Right lobe of liver (tissue), 6 donors: ENCODE results near the gene NTNG2. TPM values are rescaled to one million over a fixed set of nuclear protein-coding genes. Genes with fewer than 3 reads are reported as not detected.

Experiments
- ATAC-seq, 4 donors: fragments of 200-7000 bp; cut with Tn5 transposase; one replicate each; pipeline ENCODE4 v1.9.1; 2020; ENCODE audit warnings: mild to moderate bottlenecking in 4 of 4, moderate library complexity in 4 of 4
- DNase-seq, 3 donors: peaks; one replicate each; pipeline ENCODE4 v3.0.0-alpha.2; 2020
- H3K27ac ChIP-seq, 3 donors: fragments of 200-600 bp; one replicate each; pipeline ENCODE4 v1.8.0; 2022
- H3K27me3 ChIP-seq, 2 donors: fragments of 200-600 bp; one replicate each; pipeline ENCODE4 v1.8.0; 2022
- H3K36me3 ChIP-seq, 4 donors: fragments of 200-600 bp; sonication (generic) in 1 of 4; one replicate each; pipeline versions ENCODE4 v1.5.1 to v1.8.0; 2017 to 2022; ENCODE audit warnings: control low read depth in 1 of 4
- H3K4me1 ChIP-seq, 4 donors: fragments of 200-600 bp; sonication (generic) in 1 of 4; one replicate each; pipeline versions ENCODE4 v1.5.1 to v1.8.0; 2017 to 2022; ENCODE audit warnings: control low read depth in 1 of 4
- H3K4me3 ChIP-seq, 3 donors: fragments of 200-600 bp; one replicate each; pipeline ENCODE4 v1.8.0; 2022
- H3K9me3 ChIP-seq, 4 donors: fragments of 200-600 bp; sonication (generic) in 1 of 4; one replicate each; pipeline versions ENCODE4 v1.5.1 to v1.8.0; 2017 to 2022; ENCODE audit warnings: control low read depth in 1 of 4
- POLR2A ChIP-seq: fragments of 450-650 bp; IDR thresholded peaks from one replicate; pipeline ENCODE4 v1.6.1; 2017; ENCODE audit warnings: antibody characterized with exemption, mild to moderate bottlenecking
- WGBS: methylation state at CpG from one replicate; pipeline ENCODE4 v1.1.6; 2018; ENCODE audit warnings: low coverage, low lambda C conversion rate; ENCODE audit not compliant: insufficient coverage; ENCODE audit errors: missing lambda C conversion rate; 5-methylcytosine and 5-hydroxymethylcytosine counted together
- intact Hi-C, 2 donors: fragments of 100-400 bp; cut with DNase I; formaldehyde crosslinking; loops; one replicate each; pipeline versions ENCODE4 v1.11.2 to v1.14.1; 2022
- long read RNA-seq: library from polyadenylated mRNA; unstranded; transcript quantifications from one replicate; pipeline ENCODE4 v2.0.0, GENCODE V29; 2019
- total RNA-seq, 6 experiments: library from RNA; depleted of rRNA in 2 of 6; stranded (reverse); fragments of >200 nt in 2 of 6; fragmentation: NEBNext Ultra II Directional in 3 of 6; extraction: Animal tissue kit (Norgen Biotek cat#: 25700) in 3 of 6; gene quantifications; one replicate each; pipeline versions ENCODE4 v1.1.0 to v1.2.4, GENCODE V29; 2016 to 2023
- TF ChIP-seq, protein P1 (sequence below), 4 donors: fragments of 200-600 bp in 3 of 4; fragments of 450-650 bp in 1 of 4; IDR thresholded peaks; one replicate each; pipeline versions ENCODE4 v1.5.1 to v1.8.0; 2016 to 2022; ENCODE audit warnings: antibody characterized with exemption in 4 of 4, mild to moderate bottlenecking in 2 of 4
- donor health status: DM: no; HTN: yes; CAD: no.
- donor health status: DM: no; HTN: no; CAD: no.
- donor health status: DM: no; HTN: no; CAD: no.
- donor health status: DM: no; HTN: yes; CAD: no.
- donor health status: DM: no; HTN: yes; CAD: no.

The NTNG2 gene, protein sequence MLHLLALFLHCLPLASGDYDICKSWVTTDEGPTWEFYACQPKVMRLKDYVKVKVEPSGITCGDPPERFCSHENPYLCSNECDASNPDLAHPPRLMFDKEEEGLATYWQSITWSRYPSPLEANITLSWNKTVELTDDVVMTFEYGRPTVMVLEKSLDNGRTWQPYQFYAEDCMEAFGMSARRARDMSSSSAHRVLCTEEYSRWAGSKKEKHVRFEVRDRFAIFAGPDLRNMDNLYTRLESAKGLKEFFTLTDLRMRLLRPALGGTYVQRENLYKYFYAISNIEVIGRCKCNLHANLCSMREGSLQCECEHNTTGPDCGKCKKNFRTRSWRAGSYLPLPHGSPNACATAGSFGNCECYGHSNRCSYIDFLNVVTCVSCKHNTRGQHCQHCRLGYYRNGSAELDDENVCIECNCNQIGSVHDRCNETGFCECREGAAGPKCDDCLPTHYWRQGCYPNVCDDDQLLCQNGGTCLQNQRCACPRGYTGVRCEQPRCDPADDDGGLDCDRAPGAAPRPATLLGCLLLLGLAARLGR
- 1 to 10 TPM in 1 of 6 experiments, under 1 TPM in 5; 0.12 to 1.6 (median 0.24) TPM for total RNA-seq
- long read RNA-seq, result 0 reads

- TF ChIP-seq, protein P1, sequence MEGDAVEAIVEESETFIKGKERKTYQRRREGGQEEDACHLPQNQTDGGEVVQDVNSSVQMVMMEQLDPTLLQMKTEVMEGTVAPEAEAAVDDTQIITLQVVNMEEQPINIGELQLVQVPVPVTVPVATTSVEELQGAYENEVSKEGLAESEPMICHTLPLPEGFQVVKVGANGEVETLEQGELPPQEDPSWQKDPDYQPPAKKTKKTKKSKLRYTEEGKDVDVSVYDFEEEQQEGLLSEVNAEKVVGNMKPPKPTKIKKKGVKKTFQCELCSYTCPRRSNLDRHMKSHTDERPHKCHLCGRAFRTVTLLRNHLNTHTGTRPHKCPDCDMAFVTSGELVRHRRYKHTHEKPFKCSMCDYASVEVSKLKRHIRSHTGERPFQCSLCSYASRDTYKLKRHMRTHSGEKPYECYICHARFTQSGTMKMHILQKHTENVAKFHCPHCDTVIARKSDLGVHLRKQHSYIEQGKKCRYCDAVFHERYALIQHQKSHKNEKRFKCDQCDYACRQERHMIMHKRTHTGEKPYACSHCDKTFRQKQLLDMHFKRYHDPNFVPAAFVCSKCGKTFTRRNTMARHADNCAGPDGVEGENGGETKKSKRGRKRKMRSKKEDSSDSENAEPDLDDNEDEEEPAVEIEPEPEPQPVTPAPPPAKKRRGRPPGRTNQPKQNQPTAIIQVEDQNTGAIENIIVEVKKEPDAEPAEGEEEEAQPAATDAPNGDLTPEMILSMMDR (IDR thresholded peaks at IDR 0.05), result no peak
- no peak for TF ChIP-seq POLR2A
- peaks cover 3 to 25% (median 13%) of the 10 kb centered on the region in 4 donors for H3K4me1 ChIP-seq
- intact Hi-C loops, result no loop called here
- H3K9me3 ChIP-seq, result no peaks in the 10 kb centered on the region
- no peak for ATAC-seq
- WGBS, result 0% methylated on average over 2 of the region's 67 CpGs
- H3K27me3 ChIP-seq, result peaks cover 0 to 13% of the 10 kb centered on the region in 2 donors
- no peak for DNase-seq
- no peaks in the 10 kb centered on the region for H3K36me3 ChIP-seq
- peak within 1 kb of the TSS; percentile 45 to 54 (median 50) for H3K4me3 ChIP-seq
- no peak within 1 kb of the TSS for H3K27ac ChIP-seq
Observed at GRCh38 chr9:132161743-132162184, at the start of gene NTNG2. NTNG2 (plus strand) TSS chr9:132162058; CDS start chr9:132166832, 4,774 bp downstream.

- Histone ChIP-seq H3K4me1 (no peaks in the 10 kb centered on the region), H3K4me3 (no peak overlapping the region), H3K27ac (no peak overlapping the region), H3K27me3 (no peaks in the 10 kb centered on the region), H3K9me3 (no peaks in the 10 kb centered on the region), H3K36me3 (no peaks in the 10 kb centered on the region)
- intact Hi-C loops, result no loop called here
- DNase-seq (peak; percentile 55 to 70 (median 57)), ATAC-seq (peak; percentile 63 to 88 (median 84))
- no peak for TF ChIP-seq POLR2A
- TF ChIP-seq, protein P1 (IDR thresholded peaks at IDR 0.05), result no peak
- 8% methylated on average over 12 of the region's 18 CpGs for WGBS
Observed at GRCh38 chr9:132114102-132114707, 47.7 kb upstream of the NTNG2 start.

DNA sequence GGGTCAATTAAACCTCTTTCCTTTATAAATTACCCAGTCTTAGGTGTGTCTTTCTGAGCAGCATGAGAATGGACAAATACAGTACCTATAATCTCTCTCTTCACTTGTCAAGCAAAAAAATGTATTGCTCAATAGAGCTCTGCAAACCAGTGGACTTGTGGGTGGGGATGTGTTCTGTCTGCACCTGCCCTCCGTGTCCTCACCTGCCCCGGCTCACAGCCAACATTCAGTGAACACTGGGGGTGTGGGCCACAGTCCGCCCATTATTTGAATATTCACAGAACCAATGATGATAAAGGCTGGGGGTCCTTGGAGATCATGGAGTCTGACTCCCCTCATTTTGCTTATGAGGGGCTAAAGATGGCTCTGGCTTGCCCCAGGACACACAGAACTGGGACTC lies 45.3 kb upstream of the NTNG2 start:
- Histone ChIP-seq H3K4me3 (no peak overlapping the region), H3K9me3 (no peaks in the 10 kb centered on the region), H3K36me3 (no peaks in the 10 kb centered on the region), H3K27me3 (no peaks in the 10 kb centered on the region), H3K4me1 (no peaks in the 10 kb centered on the region), H3K27ac (no peak overlapping the region)
- DNase-seq, result no peak
- intact Hi-C loops, result no loop called here
- no peak for ATAC-seq
- TF ChIP-seq, protein P1 (IDR thresholded peaks at IDR 0.05), result no peak
- no peak for TF ChIP-seq POLR2A
- WGBS, result 58% methylated on average over 2 of the region's 3 CpGs

GRCh38 chr9:132117694-132118093 lies 44.2 kb upstream of the NTNG2 start:
- Histone ChIP-seq H3K9me3 (no peaks in the 10 kb centered on the region), H3K27me3 (no peaks in the 10 kb centered on the region), H3K36me3 (no peaks in the 10 kb centered on the region), H3K27ac (no peak overlapping the region), H3K4me3 (no peak overlapping the region), H3K4me1 (no peaks in the 10 kb centered on the region)
- DNase-seq, result no peak
- 44% methylated on average over 2 of the region's 3 CpGs for WGBS
- TF ChIP-seq, protein P1 (IDR thresholded peaks at IDR 0.05), result no peak
- no peak for ATAC-seq
- intact Hi-C loops, result no loop called here
